HL-60/S4 treated with phorbol 12-myristate 13-acetate at 8.2 ng/mL for 4 days and 3 days (cell line): ENCODE results near the gene MLLT3.

Source experiments
- in situ Hi-C: fragments of 300-500 bp; cut with MboI; formaldehyde crosslinking; loops from 2 replicates; pipeline ENCODE4 v1.15.0; 2022; ENCODE audit warnings: low sequenced_read_pairs

The MLLT3 gene

GRCh38 chr9:20395651-20396050 is 226.6 kb downstream of the MLLT3 start:
- in situ Hi-C loops = no loop called here

DNA sequence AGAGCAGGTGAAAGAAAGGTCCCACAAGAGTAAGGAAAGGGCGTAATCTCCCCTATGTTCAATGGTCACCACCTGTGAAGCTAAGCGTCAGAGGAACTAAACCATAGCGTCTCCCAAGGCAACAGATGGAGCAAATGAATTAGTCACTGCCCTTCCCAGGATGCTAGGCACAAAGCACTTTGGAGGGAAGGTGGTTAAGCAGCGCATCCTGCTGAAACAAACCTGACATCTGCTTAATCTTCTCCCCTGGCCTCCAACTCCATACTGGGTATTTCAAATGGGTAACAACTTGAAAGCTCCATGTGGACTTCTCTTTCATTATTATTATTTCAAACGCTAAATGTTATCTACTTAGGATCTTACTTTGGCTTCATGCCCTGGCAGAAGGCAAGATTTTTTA is 227.3 kb downstream of the MLLT3 start:
- in situ Hi-C loops = no loop called here

DNA sequence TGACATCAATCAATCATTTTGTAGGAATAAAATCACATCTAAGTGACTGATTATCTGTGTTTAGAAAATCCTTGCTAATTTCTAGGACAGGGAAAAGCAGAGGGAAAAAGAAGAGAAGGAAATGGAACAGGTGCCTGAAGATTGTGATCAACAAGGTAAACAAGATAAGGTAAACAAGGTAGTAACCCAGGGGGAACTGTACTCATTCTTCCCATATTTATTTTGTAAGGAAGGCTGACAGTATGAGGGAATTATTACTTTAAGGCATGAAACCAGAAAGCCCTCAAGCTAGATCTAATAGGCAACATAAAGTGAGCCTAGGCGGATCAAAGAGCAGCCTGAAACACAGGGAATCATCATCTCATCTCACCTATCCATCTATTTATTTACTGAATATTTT is 231.1 kb downstream of the MLLT3 start:
- in situ Hi-C loops = no loop called here

GRCh38 chr9:20390400-20390799 is 231.9 kb downstream of the MLLT3 start:
- in situ Hi-C loops = no loop called here

DNA sequence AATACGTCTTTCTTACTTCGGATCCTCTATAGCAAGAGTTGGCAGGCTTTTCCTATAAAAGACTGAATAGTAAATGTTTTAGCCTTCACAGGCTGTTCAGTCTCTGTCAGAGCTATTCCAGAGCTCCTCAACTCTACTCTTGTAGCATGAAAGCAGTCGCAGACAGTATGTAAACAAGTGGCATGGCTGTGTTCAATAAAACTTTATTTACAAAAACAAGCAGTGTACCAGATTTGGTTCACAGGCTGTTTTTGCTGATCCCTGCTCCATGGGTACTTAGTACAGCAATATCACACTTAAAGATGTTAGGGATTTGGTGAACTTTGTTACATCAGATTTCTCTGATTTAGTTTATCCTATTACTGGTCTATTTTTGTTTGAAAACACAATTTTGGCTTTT is 235.2 kb downstream of the MLLT3 start:
- in situ Hi-C loops = no loop called here

- in situ Hi-C loops = no loop called here
Observed at GRCh38 chr9:20384642-20385041, 237.7 kb downstream of the MLLT3 start.

DNA sequence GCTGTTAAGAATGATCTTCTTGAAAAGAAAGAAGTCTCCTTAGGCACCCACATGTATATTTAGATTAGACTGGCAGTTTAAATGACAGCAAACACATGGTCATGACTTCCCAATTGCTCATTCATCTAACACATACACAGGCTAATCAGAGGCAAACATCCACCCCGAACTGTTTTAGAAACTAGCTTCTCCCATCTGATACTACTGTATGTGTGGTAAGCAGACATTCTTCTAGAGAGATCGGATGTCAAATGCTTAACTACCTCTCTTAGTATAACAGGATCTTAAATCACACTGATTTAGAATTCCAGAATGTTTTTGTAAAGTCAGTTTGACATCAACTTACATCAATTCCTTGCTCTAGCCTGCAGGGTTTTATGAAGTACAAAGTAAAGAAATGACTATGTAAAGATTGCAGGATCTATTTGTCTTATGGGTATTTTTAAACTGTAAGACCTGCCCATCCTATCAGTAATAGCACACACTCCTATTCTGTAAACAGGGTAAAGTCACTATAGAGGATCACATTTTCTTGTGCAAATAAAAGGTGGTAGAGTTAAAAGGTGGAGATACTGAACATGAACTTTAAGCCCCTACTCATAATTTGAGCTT is 239.7 kb downstream of the MLLT3 start:
- in situ Hi-C loops = no loop called here

GRCh38 chr9:20380546-20380945 is 241.8 kb downstream of the MLLT3 start:
- in situ Hi-C loops = no loop called here

GRCh38 chr9:20379804-20380225 is 242.5 kb downstream of the MLLT3 start:
- in situ Hi-C loops = no loop called here

GRCh38 chr9:20378851-20379250 is 243.4 kb downstream of the MLLT3 start:
- in situ Hi-C loops = no loop called here

DNA sequence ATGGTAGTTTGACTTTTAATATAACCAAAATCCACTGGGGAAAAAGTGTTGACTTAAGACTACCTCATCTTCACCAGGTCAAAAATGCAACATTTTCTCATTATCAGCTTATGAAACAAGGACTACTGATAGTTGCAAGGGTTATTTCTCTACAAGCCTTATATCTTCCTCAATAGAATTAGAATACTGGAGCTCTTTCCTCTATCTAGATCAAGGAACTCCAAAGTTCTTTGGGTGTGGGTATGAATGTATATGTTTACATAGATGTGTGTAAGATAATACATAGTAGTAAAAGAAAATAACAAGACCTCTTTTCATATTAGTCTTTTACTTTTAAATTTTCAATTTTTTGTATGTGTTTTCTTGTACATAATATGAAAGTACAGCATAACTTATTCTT is 244.5 kb downstream of the MLLT3 start:
- in situ Hi-C loops = no loop called here

DNA sequence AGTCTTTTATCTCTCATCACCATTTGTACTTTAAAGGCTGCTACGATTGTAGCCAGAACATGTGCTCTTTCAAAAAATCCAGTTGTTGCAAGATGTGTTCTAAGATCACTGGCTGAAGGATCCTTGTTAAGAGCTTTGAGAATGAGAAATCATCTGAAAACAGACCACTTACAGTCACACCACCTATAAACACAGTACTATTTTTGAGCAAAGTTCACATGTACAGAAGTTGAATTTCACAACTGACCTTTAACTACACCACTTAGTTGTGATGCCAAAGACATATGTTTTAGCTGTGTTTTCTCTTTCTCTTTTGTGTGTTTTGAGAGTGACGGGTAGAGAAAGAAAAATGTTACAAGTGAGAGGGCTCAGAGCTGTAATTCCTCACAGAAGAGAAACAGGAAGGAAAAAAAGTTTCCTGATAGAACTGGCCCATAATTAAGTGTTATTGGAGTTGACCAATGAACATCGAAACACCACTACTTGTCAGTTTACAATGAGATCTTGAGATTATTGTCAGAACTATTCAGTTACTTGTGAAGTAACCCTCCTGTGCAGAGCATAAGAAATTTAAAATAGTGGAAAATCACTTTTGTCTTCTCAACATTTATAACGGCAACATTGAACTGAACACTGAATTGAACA is 245.4 kb downstream of the MLLT3 start:
- in situ Hi-C loops = no loop called here

DNA sequence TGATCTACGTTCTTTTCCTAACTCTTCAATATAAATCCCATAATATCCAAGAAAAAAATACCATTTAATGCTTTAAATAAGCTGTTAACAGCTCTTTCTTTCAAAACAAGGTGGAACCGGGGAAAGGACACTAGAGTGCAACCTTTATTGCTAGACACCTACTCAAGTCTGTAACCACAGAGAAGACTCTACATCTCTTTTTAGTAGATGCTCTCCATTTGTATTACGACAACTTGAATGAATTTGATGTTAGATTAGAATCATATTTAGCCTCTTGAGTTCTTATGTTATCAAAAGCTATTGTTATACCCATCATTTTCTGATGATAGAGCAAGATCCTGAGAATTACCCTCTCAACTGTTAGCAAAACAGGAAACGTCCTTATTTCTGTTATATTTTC is 246.3 kb downstream of the MLLT3 start:
- in situ Hi-C loops = no loop called here

DNA sequence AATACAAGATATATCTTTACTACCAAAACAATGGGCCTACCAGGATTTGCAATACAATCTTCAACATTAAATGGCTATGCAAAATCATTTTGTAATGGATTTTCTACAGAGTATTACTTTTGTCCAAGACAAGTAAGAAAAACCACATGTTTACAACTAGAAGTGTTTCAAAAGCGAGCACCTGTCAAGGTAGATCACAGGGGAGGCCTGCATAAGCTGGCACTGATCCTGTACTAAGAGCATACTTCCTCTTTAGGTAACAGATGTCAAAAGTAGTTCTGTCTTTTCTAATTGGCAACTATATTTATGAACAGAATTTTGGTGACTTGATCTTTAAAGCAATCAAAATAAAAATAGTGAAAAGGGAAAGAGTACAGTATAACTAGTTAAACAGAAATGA is 249.0 kb downstream of the MLLT3 start:
- in situ Hi-C loops = no loop called here

GRCh38 chr9:20369391-20369790 is 252.9 kb downstream of the MLLT3 start:
- in situ Hi-C loops = no loop called here

DNA sequence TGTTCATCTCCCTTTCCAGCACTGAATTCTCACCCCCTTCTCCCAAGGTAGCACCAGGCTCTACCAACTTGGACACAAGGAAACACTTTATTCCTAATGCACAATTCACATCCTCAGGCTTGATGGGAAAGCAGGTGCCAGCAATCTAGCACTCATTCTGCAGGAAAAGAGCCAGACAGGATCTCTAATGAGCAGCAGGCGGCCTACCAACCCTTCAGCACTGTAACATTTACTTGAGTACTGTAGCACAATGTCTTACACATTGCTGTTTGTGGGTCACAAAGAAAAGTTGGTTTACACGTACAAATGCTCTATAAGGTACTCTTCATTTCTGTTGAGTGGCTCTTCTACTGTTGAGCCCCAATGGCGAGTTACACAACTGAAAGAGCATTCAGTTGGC is 254.4 kb downstream of the MLLT3 start:
- in situ Hi-C loops = no loop called here

DNA sequence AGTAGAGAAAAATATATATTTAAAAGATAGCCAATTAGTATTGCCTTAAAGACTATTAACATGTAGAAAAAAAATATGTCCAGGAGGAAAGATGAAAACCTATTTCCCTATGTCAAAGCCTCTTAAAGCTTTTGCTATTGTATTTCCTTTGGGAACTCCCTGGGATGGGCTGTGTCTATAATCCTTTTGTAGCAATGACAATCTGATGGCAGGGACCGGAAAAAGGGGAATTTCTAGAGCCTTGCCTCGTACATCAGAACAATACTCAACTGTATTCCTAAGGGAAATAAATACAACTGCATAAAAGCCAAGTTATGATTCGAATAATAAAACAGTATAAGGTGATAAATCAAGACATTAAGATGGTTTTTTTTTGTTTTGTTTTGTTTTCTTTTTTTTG is 257.3 kb downstream of the MLLT3 start:
- in situ Hi-C loops = no loop called here

GRCh38 chr9:20363233-20363632 is 259.1 kb downstream of the MLLT3 start:
- in situ Hi-C loops = no loop called here

DNA sequence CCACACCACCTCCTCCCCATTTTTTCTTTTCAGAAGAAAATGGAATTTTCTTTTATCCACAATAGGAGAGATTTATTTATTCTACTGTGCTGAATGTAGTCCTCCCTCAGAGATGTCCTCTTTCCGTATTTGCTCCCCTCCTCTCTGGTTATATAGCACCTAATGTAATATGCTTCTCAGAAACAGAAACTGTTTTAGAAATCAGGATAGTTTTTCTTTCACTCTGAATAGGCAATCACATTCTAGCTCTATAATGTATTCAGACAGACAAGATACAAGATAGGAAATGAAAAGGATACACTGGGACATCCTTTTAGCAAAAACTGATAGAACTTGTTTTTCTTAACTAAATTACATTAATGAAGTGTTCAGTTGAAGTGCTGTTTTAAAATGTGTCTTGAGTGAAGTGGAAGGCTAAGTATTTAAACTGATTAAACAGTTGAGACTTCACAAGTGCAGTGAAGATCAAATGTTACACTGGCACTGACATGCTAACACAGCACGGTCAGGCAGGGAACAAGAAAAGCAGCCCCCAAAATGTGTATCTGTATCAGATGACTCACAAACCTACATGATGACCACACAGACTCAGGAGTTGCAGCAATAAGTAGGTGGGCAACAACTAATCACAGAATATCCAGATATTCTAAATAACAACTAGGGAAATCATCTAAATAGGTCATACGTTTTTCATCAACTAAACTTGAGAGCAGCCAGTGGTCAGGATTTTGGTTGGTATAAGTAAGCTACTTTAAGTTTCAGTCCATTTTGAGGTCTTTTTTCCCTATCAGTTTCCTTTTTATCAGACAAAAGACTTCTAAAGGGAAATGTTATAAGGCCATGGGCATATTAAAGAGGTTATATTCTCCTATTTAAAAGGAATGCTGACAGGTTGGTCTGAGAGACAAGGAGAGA is 260.4 kb downstream of the MLLT3 start:
- in situ Hi-C loops = no loop called here

DNA sequence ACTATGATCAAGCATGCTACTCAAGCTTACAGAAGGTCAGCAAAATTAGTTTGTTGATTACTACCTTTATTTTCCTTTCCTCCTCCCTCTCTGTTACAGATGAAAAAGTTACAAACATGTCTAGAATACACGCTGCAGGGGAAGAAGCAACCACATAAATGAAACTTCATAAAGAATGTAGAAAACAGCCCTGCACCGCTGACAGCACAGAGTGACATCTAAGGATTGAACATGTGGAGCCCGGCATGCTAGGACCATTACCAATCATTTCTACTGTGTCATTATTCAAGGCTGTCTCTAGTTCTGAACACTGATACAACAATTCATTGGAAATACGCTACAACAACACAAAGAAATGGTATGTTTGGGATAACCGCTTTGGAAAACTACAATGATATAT is 261.1 kb downstream of the MLLT3 start:
- in situ Hi-C loops = no loop called here

DNA sequence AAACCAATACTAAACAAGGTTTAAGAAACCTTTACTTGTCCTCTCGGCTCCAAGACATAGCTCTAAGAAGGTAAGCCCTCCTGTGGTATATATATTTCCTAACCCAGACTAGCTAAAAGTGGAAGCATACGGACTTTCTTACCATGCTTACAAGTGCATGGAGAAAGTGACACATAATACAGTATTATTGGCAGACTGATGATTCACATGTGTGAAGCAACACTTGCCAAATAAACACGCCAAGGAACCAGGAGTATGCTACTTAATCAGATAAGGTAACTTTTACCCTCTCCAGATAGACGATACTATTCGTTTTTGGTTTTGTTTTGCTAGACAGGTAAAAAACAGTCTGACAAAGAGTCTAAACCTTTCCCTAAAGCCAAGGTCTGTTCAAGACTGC is 264.1 kb downstream of the MLLT3 start:
- in situ Hi-C loops = no loop called here

- in situ Hi-C loops = no loop called here
Observed at GRCh38 chr9:20357037-20357432, 265.3 kb downstream of the MLLT3 start.
